IPS-15b (cell line): ENCODE measurements around the gene OR7D2.

Experiments
- H3K27me3 ChIP-seq: one replicate; pipeline ENCODE4 v1.6.1; 2013; ENCODE audit warnings: low read length; ENCODE audit not compliant: control insufficient read depth, insufficient read depth
- H3K36me3 ChIP-seq: one replicate; pipeline ENCODE4 v1.6.1; 2013; ENCODE audit warnings: low read length; ENCODE audit not compliant: control insufficient read depth, insufficient read depth
- H3K4me1 ChIP-seq: one replicate; pipeline ENCODE4 v1.6.1; 2013; ENCODE audit warnings: mild to moderate bottlenecking, low read length; ENCODE audit not compliant: control insufficient read depth, insufficient read depth
- H3K4me3 ChIP-seq: one replicate; pipeline ENCODE4 v1.5.1; 2013; ENCODE audit warnings: low read depth, low read length
- H3K9ac ChIP-seq: one replicate; pipeline ENCODE4 v1.6.1; 2013; ENCODE audit warnings: low read depth, mild to moderate bottlenecking, low read length
- H3K9me3 ChIP-seq: one replicate; pipeline ENCODE4 v1.6.1; 2013; ENCODE audit warnings: mild to moderate bottlenecking, low read length; ENCODE audit not compliant: control insufficient read depth, insufficient read depth

OR7D2 gene

GRCh38 chr19:9178901-9179300, at the start of gene OR7D2:
OR7D2 (plus strand) TSS chr19:9178979; CDS start chr19:9185782, 6,803 bp downstream.
- Histone ChIP-seq H3K36me3 (no peaks in the 10 kb centered on the region), H3K9ac (no peak within 1 kb of the TSS), H3K4me1 (no peaks in the 10 kb centered on the region), H3K9me3 (no peaks in the 10 kb centered on the region), H3K27me3 (no peaks in the 10 kb centered on the region), H3K4me3 (no peak within 1 kb of the TSS)

GRCh38 chr19:9130965-9131364, 47.8 kb upstream of the OR7D2 start:
- no peaks in the 10 kb centered on the region for H3K4me1 ChIP-seq
- H3K36me3 ChIP-seq = no peaks in the 10 kb centered on the region
- H3K9ac ChIP-seq = no peak overlapping the region
- H3K9me3 ChIP-seq = no peaks in the 10 kb centered on the region
- H3K27me3 ChIP-seq = no peaks in the 10 kb centered on the region
- no peak overlapping the region for H3K4me3 ChIP-seq

DNA sequence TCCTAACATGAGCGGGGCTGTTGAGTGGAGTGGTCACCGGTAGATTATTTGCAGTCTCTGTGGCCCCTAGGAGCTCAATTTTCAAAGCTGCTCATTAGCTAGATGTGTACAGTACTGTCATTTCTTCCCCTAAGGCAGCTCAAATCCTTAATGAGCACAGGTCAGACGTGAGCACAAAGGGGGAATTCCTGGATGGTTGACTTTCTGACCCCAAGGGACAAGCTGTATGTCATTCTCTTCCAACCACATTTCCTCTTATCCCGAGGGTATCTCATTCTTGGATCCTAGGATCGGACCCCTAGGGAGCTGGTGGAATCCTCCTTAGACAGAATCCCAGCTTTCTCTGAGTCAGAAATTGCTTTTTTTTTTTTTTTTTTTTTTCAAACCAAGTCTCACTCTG, 46.4 kb upstream of the OR7D2 start:
- H3K4me3 ChIP-seq = no peak overlapping the region
- H3K27me3 ChIP-seq = no peaks in the 10 kb centered on the region
- H3K36me3 ChIP-seq = no peaks in the 10 kb centered on the region
- no peak overlapping the region for H3K9ac ChIP-seq
- no peaks in the 10 kb centered on the region for H3K4me1 ChIP-seq
- no peaks in the 10 kb centered on the region for H3K9me3 ChIP-seq

DNA sequence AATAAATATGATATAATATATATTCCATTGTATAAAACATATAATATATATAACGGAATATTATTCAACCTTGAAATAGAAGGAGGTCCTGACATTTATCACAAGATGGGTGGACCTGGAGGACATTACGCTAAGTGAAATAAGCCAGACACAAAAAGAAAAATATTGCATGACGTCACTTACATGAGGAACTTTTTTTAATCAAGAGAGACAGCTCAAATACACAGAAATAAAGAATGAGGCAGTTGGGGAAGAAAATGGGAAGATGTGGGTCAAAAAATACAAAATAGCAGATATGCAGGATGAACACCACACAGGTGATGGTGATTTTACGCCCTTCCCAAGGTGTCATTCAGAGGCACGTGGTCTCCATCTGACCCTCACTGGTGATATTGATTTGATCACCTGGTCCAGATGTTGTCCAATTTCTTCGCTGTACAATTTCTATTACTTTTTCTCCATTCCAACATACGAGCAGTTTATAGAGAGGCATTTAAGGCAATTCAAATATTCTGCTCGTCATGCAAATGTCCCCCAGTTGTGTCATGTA, 39.1 kb upstream of the OR7D2 start:
- H3K9me3 ChIP-seq = no peaks in the 10 kb centered on the region
- H3K9ac ChIP-seq = peak overlapping the region; percentile 88
- H3K4me3 ChIP-seq = peak overlapping the region; percentile 96
- no peaks in the 10 kb centered on the region for H3K27me3 ChIP-seq
- H3K4me1 ChIP-seq = no peaks in the 10 kb centered on the region
- no peaks in the 10 kb centered on the region for H3K36me3 ChIP-seq

DNA sequence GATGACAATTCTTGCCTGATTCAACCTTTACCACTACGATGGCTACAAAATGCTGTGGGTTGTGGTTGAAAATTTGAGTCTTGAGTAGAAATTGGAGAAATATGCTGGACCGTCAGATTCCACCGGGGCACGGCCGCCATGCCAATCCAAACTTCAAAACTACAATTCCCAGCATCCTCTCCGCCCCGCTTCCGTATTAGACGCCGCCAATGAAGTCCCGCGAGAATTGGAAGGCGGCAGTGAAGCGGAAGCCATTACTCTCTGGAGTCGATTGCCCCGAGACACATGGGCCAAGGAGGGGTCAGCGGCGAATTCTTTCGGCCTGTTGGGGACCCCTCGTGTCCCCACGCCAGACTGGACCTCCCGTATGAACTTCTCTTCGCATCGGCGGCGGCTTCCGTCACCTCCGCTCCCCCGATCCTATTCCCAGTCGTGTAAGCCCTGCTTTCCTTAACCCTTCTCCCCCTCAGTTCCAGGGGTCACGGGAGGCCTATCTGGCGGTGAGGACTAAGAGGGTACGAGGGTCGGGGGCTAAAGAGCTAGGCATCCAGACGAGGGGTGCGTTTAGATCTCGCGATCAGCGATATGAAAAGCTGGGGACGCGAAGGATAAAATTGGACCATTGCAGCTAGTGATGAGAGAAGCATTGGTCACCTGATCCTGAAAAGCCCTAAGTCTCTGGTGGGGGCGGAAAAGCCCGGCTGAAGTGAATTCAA, 38.5 kb upstream of the OR7D2 start, which contains the start of gene ZNF317:
ZNF317 (plus strand) TSS at position 239 of the 716 bp plus-strand sequence. CDS start 15,620 bp downstream, outside the sequence.
- Histone ChIP-seq H3K36me3 (peaks cover 2% of the 10 kb centered on the region), H3K4me1 (no peaks in the 10 kb centered on the region), H3K9me3 (peaks cover 3% of the 10 kb centered on the region), H3K27me3 (no peaks in the 10 kb centered on the region), H3K9ac (peak within 1 kb of the TSS; percentile 88), H3K4me3 (peak within 1 kb of the TSS; percentile 96)

- Histone ChIP-seq H3K9me3 (peaks cover 3% of the 10 kb centered on the region), H3K36me3 (peaks cover 7% of the 10 kb centered on the region), H3K27me3 (no peaks in the 10 kb centered on the region), H3K9ac (no peak overlapping the region), H3K4me3 (no peak overlapping the region), H3K4me1 (no peaks in the 10 kb centered on the region)
Observed at GRCh38 chr19:9144920-9145319, 33.9 kb upstream of the OR7D2 start.

DNA sequence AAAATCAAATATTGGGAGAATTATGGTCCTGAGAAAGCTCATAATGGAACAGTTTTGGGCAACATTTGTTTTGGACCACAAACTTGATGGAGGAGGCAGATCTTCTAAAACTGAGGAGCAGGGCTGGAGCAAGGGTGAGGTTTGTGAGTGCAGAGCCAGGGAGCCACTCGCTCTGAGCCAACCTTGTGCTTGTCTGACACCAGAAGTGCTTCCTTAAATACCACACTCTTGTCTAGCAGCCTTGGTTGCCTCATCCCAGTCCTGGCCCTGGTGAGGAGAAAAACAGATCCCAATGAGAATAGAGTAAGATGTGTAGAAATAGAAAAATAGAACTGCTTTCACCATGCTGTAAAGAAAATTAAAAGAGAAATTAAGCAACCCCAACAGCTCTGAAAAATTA, 31.9 kb upstream of the OR7D2 start:
- peaks cover 7% of the 10 kb centered on the region for H3K36me3 ChIP-seq
- H3K9me3 ChIP-seq = peaks cover 6% of the 10 kb centered on the region

DNA sequence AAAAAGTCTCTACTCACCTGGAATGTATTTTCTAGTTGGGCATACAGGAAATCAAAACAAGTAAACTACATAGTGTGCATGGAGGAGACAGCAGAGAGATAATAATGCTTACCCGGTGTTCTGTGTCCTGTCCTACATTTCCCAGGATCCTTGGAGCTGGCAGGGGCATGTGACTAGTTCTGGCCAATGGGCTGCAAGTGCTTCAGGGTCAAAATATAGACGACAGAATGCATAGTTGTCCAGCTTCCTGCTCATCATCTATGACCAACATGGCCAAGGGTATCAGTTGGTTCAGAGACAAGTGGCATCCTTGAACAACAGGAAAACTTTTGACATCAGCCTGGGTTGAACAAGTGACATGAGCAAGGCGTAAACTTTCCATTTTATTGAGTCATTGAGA, 30.1 kb upstream of the OR7D2 start:
- Histone ChIP-seq H3K4me3 (no peak overlapping the region), H3K9me3 (peaks cover 10% of the 10 kb centered on the region), H3K27me3 (no peaks in the 10 kb centered on the region), H3K36me3 (peaks cover 7% of the 10 kb centered on the region), H3K4me1 (no peaks in the 10 kb centered on the region), H3K9ac (no peak overlapping the region)

More for the DNA sequence above, 31.9 kb upstream of the OR7D2 start:
- H3K4me3 ChIP-seq = no peak overlapping the region
- no peaks in the 10 kb centered on the region for H3K27me3 ChIP-seq
- H3K9ac ChIP-seq = no peak overlapping the region
- no peaks in the 10 kb centered on the region for H3K4me1 ChIP-seq

DNA sequence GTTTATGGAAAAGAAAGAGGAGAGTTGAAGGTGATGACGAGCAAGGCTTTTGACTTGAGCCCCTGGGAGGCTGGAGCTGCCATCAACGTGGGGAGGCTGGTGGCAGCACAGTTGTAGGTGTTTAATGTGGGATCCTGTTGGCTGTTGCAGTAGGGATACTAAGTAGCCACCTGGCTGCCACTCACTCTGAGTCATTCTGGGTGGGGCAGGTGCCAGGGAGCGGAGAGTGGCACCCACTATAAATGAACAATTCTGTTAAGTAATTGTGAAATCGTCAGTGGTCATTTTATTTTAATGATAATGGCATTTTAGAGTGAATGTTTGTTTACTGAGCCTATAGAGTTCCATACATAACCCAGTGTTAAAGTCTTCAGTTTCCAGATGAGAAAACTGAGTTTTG, 28.8 kb upstream of the OR7D2 start:
- Histone ChIP-seq H3K27me3 (no peaks in the 10 kb centered on the region), H3K9ac (no peak overlapping the region), H3K9me3 (peaks cover 8% of the 10 kb centered on the region), H3K4me3 (no peak overlapping the region), H3K4me1 (no peaks in the 10 kb centered on the region), H3K36me3 (peaks cover 7% of the 10 kb centered on the region)

DNA sequence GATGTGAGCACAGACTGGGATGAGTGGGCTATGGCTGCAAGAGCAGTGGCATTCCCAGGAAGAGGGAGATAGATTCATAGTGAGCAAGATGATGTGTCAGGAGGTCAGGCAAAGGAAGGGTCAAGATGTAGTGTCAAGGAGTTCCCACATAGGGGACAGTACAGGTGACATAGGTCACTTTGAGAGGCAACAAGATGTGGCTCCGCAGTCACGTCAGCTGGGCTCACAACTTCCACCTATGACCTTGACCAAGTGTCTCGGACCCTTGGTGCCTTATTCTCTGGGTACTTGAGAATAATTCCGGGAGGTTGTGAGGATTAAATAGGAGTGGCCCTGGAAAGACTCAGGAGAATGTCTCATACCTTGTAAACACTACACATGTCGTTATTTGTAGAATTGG, 28.1 kb upstream of the OR7D2 start:
- peaks cover 7% of the 10 kb centered on the region for H3K9me3 ChIP-seq

DNA sequence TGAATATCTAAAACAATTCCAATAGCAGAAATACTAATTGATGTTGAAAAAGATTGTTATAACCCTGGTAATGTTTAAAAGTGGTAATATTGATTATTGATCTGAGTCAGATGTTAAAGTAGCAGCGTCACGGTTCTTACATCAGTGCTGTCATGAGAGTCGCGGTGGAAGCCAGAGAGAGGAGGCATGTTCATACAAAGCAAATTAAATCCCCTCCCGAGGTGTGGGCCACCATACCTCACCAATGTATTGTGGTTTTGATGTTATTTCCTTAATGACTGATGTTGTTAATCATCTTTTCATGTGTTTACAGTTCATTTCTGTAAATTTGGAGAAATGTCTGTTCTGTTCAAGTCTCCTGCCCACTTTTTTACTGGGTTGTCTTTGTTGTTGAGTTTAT, 27.4 kb upstream of the OR7D2 start:
- H3K4me1 ChIP-seq = no peaks in the 10 kb centered on the region
- peaks cover 9% of the 10 kb centered on the region for H3K36me3 ChIP-seq
- no peak overlapping the region for H3K9ac ChIP-seq
- H3K4me3 ChIP-seq = no peak overlapping the region
- H3K27me3 ChIP-seq = no peaks in the 10 kb centered on the region
- H3K9me3 ChIP-seq = peaks cover 7% of the 10 kb centered on the region

More for the DNA sequence above, 28.1 kb upstream of the OR7D2 start:
- Histone ChIP-seq H3K27me3 (no peaks in the 10 kb centered on the region), H3K4me1 (no peaks in the 10 kb centered on the region), H3K4me3 (no peak overlapping the region), H3K9ac (no peak overlapping the region), H3K36me3 (peaks cover 3% of the 10 kb centered on the region)

GRCh38 chr19:9155591-9155990, 23.2 kb upstream of the OR7D2 start:
- H3K4me1 ChIP-seq = no peaks in the 10 kb centered on the region
- H3K9me3 ChIP-seq = peaks cover 7% of the 10 kb centered on the region
- peaks cover 37% of the 10 kb centered on the region for H3K36me3 ChIP-seq
- H3K27me3 ChIP-seq = no peaks in the 10 kb centered on the region
- no peak overlapping the region for H3K9ac ChIP-seq
- H3K4me3 ChIP-seq = no peak overlapping the region
